ENCODE data around the gene SF1.

DNA sequence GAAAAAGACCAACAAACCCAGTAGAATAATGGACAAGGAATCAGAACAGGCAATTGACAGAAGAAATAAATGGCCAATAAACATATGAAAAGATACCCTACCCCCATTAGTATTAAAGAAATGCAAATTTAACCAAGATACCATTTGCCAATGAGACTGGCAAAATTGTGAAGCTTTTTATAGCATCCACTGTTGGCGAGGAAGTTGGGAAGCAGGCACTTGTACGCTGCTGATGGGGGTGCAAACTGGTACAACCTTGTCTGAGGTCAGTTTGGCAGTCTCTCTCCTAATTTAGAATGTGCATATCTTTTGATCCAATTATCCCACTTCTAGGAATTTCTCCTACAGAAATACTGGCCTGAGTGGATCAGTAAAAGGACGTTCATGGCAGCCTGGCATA lies 46.7 kb downstream of the SF1 start:
- no peak for TF ChIP-seq CTCF (conservative IDR thresholded peaks at IDR 0.05; ENCODE audit: low read length)
- no peak for TF ChIP-seq EZH2phosphoT487 (IDR thresholded peaks at IDR 0.05; ENCODE audit: borderline replicate concordance)
